ENCODE results near the gene C4orf46.

Gene C4orf46

GRCh38 chr4:158682066-158682465 lies 10.4 kb upstream of the C4orf46 start:
- no peaks in the 10 kb centered on the region for H3K9me3 ChIP-seq
- H3K4me3 ChIP-seq (ENCODE audit: low read depth, low read length): no peak overlapping the region
- TF ChIP-seq CTCF (IDR thresholded peaks at IDR 0.05; ENCODE audit: low read depth, low read length): no peak
- DNase-seq: no peak
- no peaks in the 10 kb centered on the region for H3K4me1 ChIP-seq
- peaks cover 2% of the 10 kb centered on the region; the same call in 1 of the 2 replicates for H3K36me3 ChIP-seq
- no peaks in the 10 kb centered on the region for H3K27me3 ChIP-seq

- no peak for TF ChIP-seq CTCF (IDR thresholded peaks at IDR 0.05; ENCODE audit: low read depth, low read length)
- Histone ChIP-seq H3K27me3 (no peaks in the 10 kb centered on the region), H3K36me3 (peaks cover 2% of the 10 kb centered on the region; the same call in 1 of the 2 replicates), H3K9me3 (no peaks in the 10 kb centered on the region), H3K4me3 (ENCODE audit: low read depth, low read length) (no peak overlapping the region), H3K4me1 (no peaks in the 10 kb centered on the region)
- DNase-seq: no peak
Measured at GRCh38 chr4:158681629-158682028, 9.9 kb upstream of the C4orf46 start.

- Histone ChIP-seq H3K4me3 (ENCODE audit: low read depth, low read length) (no peak overlapping the region), H3K4me1 (no peaks in the 10 kb centered on the region), H3K36me3 (no peaks in the 10 kb centered on the region; the same call in 1 of the 2 replicates), H3K27me3 (no peaks in the 10 kb centered on the region), H3K9me3 (no peaks in the 10 kb centered on the region)
- no peak for DNase-seq
- no peak for TF ChIP-seq CTCF (IDR thresholded peaks at IDR 0.05; ENCODE audit: low read depth, low read length)
Measured at GRCh38 chr4:158678767-158679166, 7.1 kb upstream of the C4orf46 start.

GRCh38 chr4:158676076-158676475 lies 4.4 kb upstream of the C4orf46 start:
- Histone ChIP-seq H3K9me3 (no peaks in the 10 kb centered on the region), H3K4me3 (ENCODE audit: low read depth, low read length) (no peak overlapping the region), H3K36me3 (no peaks in the 10 kb centered on the region), H3K27me3 (no peaks in the 10 kb centered on the region), H3K4me1 (peaks cover 2% of the 10 kb centered on the region; the same call in 1 of the 2 replicates)
- no peak for TF ChIP-seq CTCF (IDR thresholded peaks at IDR 0.05; ENCODE audit: low read depth, low read length)
- DNase-seq: no peak

GRCh38 chr4:158673633-158674032 lies 1.9 kb upstream of the C4orf46 start:
- no peak for TF ChIP-seq CTCF (IDR thresholded peaks at IDR 0.05; ENCODE audit: low read depth, low read length)
- no peak for DNase-seq
- Histone ChIP-seq H3K9me3 (no peaks in the 10 kb centered on the region), H3K4me1 (peaks cover 2% of the 10 kb centered on the region; the same call in 1 of the 2 replicates), H3K36me3 (no peaks in the 10 kb centered on the region; the same call in 1 of the 2 replicates), H3K27me3 (no peaks in the 10 kb centered on the region), H3K4me3 (ENCODE audit: low read depth, low read length) (no peak overlapping the region)

GRCh38 chr4:158671915-158672806 lies 474 bp upstream of the C4orf46 start, which contains the start of gene ETFDH:
Gene ETFDH, plus strand, starts transcription at chr4:158672296. Its CDS starts 161 bp downstream, at chr4:158672457.
- no peaks in the 10 kb centered on the region for H3K9me3 ChIP-seq
- H3K36me3 ChIP-seq: peaks cover 4% of the 10 kb centered on the region; the same call in 1 of the 2 replicates
- peak; percentile 98 for DNase-seq
- peaks cover 2% of the 10 kb centered on the region; the same call in 1 of the 2 replicates for H3K4me1 ChIP-seq
- H3K27me3 ChIP-seq: no peaks in the 10 kb centered on the region
- TF ChIP-seq CTCF (IDR thresholded peaks at IDR 0.05; ENCODE audit: low read depth, low read length): peak; percentile 65
- peak within 1 kb of the TSS; percentile 88 for H3K4me3 ChIP-seq (ENCODE audit: low read depth, low read length)

Measured in BE2C (cell line).